PC-9 (cell line): ENCODE data around the gene ABTB2.

Experiments
- CTCF ChIP-seq: fragments of 200-600 bp; sonication (generic); conservative IDR thresholded peaks from 2 replicates; pipeline ENCODE4 v1.6.1; 2017; ENCODE audit warnings: mixed run types, antibody characterized with exemption, mild to moderate bottlenecking, moderate library complexity
- EZH2 ChIP-seq: fragments of 200-600 bp; sonication (generic); IDR thresholded peaks from 2 replicates; pipeline ENCODE4 v1.8.0; 2017; ENCODE audit warnings: antibody characterized with exemption, low read depth

- TF ChIP-seq CTCF (no peak), EZH2 (no peak)
Measured at GRCh38 chr11:34191578-34191977, 166.2 kb downstream of the ABTB2 start.
